OCI-LY7 (cell line): ENCODE measurements around the gene ARHGAP6. TPM values are rescaled to one million over a fixed set of nuclear protein-coding genes. Genes with fewer than 3 reads are reported as not detected.

Experiments used
- BruUV-seq: library from RNA; stranded (reverse); fragments of 400-500 nt; replicated peaks from 2 replicates; lab custom pipeline; 2021; lab: Mats Ljungman, UMichigan
- CTCF ChIA-PET: fragments of 300-600 bp; sonication (Branson Sonifier 250); formaldehyde crosslinking; loops from one replicate; lab custom pipeline; 2022; ENCODE audit warnings: antibody characterized with exemption; ENCODE audit not compliant: unreplicated experiment; lab: Charles Lee
- POLR2A ChIA-PET: fragments of 300-600 bp; sonication (Branson Sonifier 250); formaldehyde crosslinking; loops from one replicate; lab custom pipeline; 2022; ENCODE audit warnings: antibody characterized with exemption; lab: Charles Lee
- DNase-seq: peaks from one replicate; pipeline ENCODE4 v3.0.0-alpha.2; 2015; ENCODE audit warnings: low spot score
- H2AFZ ChIP-seq: fragments of 200-600 bp; sonication (generic), shearing (Covaris generic); 2 replicates; pipeline ENCODE4 v1.6.1; 2014; ENCODE audit warnings: mild to moderate bottlenecking, antibody characterized with exemption, low read length, moderate library complexity
- H3K27ac ChIP-seq: fragments of 200-600 bp; sonication (generic); 2 replicates; pipeline ENCODE4 v1.5.1; 2014; ENCODE audit warnings: mixed run types, low read depth, mild to moderate bottlenecking, moderate library complexity, low read length, inconsistent platforms; ENCODE audit not compliant: poor library complexity, severe bottlenecking
- H3K36me3 ChIP-seq: fragments of 200-600 bp; sonication (generic); 2 replicates; pipeline ENCODE4 v1.6.1; 2014; ENCODE audit warnings: mild to moderate bottlenecking, antibody characterized with exemption, low read length, moderate library complexity, mixed read lengths; ENCODE audit not compliant: insufficient read depth
- H3K4me1 ChIP-seq: fragments of 200-600 bp; sonication (generic); 2 replicates; pipeline ENCODE4 v1.5.1; 2014; ENCODE audit warnings: mild to moderate bottlenecking, low read length; ENCODE audit not compliant: insufficient read depth, poor library complexity, severe bottlenecking
- H3K4me2 ChIP-seq: fragments of 200-600 bp; sonication (generic); 2 replicates; pipeline ENCODE4 v1.6.1; 2014; ENCODE audit warnings: mild to moderate bottlenecking, low read length
- H3K4me3 ChIP-seq: fragments of 200-600 bp; sonication (generic); 2 replicates; pipeline ENCODE4 v1.5.1; 2014; ENCODE audit warnings: mild to moderate bottlenecking, low read depth, low read length; ENCODE audit not compliant: poor library complexity, severe bottlenecking
- H3K79me2 ChIP-seq: fragments of 200-600 bp; sonication (generic); 2 replicates; pipeline ENCODE4 v1.6.1; 2016; ENCODE audit warnings: low read depth, mild to moderate bottlenecking, low read length, moderate library complexity, mixed read lengths; ENCODE audit not compliant: insufficient read depth
- H3K9me2 ChIP-seq: fragments of 200-600 bp; sonication (generic); 2 replicates; pipeline ENCODE4 v1.6.1; 2016; ENCODE audit warnings: mild to moderate bottlenecking, low read length, mixed read lengths; ENCODE audit not compliant: insufficient read depth
- H3K9me3 ChIP-seq: fragments of 200-600 bp; sonication (generic); 2 replicates; pipeline ENCODE4 v1.6.1; 2014; ENCODE audit warnings: mild to moderate bottlenecking, mixed run types, low read length, mixed read lengths
- H4K20me1 ChIP-seq: fragments of 200-600 bp; sonication (generic); 2 replicates; pipeline ENCODE4 v1.6.1; 2014; ENCODE audit warnings: mild to moderate bottlenecking, antibody characterized with exemption, low read length, moderate library complexity, mixed read lengths; ENCODE audit not compliant: insufficient read depth
- CTCF ChIP-seq: fragments of 200-600 bp; sonication (generic); conservative IDR thresholded peaks from 2 replicates; pipeline ENCODE4 v1.5.1; 2014; ENCODE audit warnings: mild to moderate bottlenecking, antibody characterized with exemption, low read length, moderate library complexity, mixed read lengths
- EZH2phosphoT487 ChIP-seq: fragments of 200-600 bp; sonication (generic); IDR thresholded peaks from 2 replicates; pipeline ENCODE4 v1.6.1; 2018; ENCODE audit warnings: low read depth, borderline replicate concordance, mild to moderate bottlenecking, mixed run types, antibody characterized with exemption, low read length, moderate library complexity, mixed read lengths
- intact Hi-C: fragments of 100-400 bp; cut with micrococcal nuclease; formaldehyde crosslinking; loops from one replicate; pipeline ENCODE4 v1.10.0; 2022; ENCODE audit not compliant: unreplicated experiment
- total RNA-seq, 2 experiments: library from RNA; depleted of rRNA in 1 of 2; stranded (reverse); fragments of >200 nt in 1 of 2; shearing (Covaris generic) in 1 of 2; gene quantifications; 2 replicates each; pipeline ENCODE4 v1.2.3, GENCODE V29; 2014 to 2022

The ARHGAP6 gene
- total RNA-seq, 2 experiments from 2014 or later = not detected

GRCh38 chrX:11103751-11104150 lies 562.0 kb downstream of the ARHGAP6 start:
- no peak overlapping the region for H3K4me3 ChIP-seq
- no TSS peak for BruUV-seq
- H3K79me2 ChIP-seq = no peaks in the 10 kb centered on the region
- no peaks in the 10 kb centered on the region for H3K4me1 ChIP-seq
- H3K9me3 ChIP-seq = no peaks in the 10 kb centered on the region
- no peak overlapping the region for H3K27ac ChIP-seq
- no peaks in the 10 kb centered on the region for H4K20me1 ChIP-seq
- ChIA-PET CTCF (no interaction called here), POLR2A (no interaction called here)
- TF ChIP-seq EZH2phosphoT487 (no peak), CTCF (no peak)
- no peak overlapping the region for H2AFZ ChIP-seq
- no peak overlapping the region for H3K4me2 ChIP-seq
- H3K9me2 ChIP-seq = no peaks in the 10 kb centered on the region
- no peak for DNase-seq
- H3K36me3 ChIP-seq = peaks cover 5% of the 10 kb centered on the region; the same call in 1 of the 2 replicates
- intact Hi-C loops = no loop called here

GRCh38 chrX:11103006-11103405 lies 562.7 kb downstream of the ARHGAP6 start:
- H2AFZ ChIP-seq = no peak overlapping the region
- H4K20me1 ChIP-seq = no peaks in the 10 kb centered on the region
- H3K27ac ChIP-seq = no peak overlapping the region
- H3K4me3 ChIP-seq = no peak overlapping the region
- no TSS peak for BruUV-seq
- no peaks in the 10 kb centered on the region for H3K4me1 ChIP-seq
- POLR2A ChIA-PET = no interaction called here
- CTCF ChIA-PET = no interaction called here
- intact Hi-C loops = no loop called here
- peaks cover 5% of the 10 kb centered on the region; the same call in 1 of the 2 replicates for H3K36me3 ChIP-seq
- no peak overlapping the region for H3K4me2 ChIP-seq
- TF ChIP-seq CTCF (no peak), EZH2phosphoT487 (no peak)
- no peaks in the 10 kb centered on the region for H3K9me3 ChIP-seq
- no peak for DNase-seq
- no peaks in the 10 kb centered on the region for H3K79me2 ChIP-seq
- H3K9me2 ChIP-seq = no peaks in the 10 kb centered on the region

- Histone ChIP-seq H3K9me2 (no peaks in the 10 kb centered on the region), H3K4me1 (no peaks in the 10 kb centered on the region), H3K36me3 (no peaks in the 10 kb centered on the region), H2AFZ (no peak overlapping the region), H3K4me3 (no peak overlapping the region), H3K4me2 (no peak overlapping the region), H3K9me3 (no peaks in the 10 kb centered on the region), H4K20me1 (no peaks in the 10 kb centered on the region), H3K79me2 (no peaks in the 10 kb centered on the region), H3K27ac (no peak overlapping the region)
- no peak for TF ChIP-seq EZH2phosphoT487
- TF ChIP-seq CTCF = peak; percentile 57
- CTCF ChIA-PET = no interaction called here
- no TSS peak for BruUV-seq
- no peak for DNase-seq
- POLR2A ChIA-PET = no interaction called here
- intact Hi-C loops = no loop called here
Observed at GRCh38 chrX:11100281-11101035, 565.3 kb downstream of the ARHGAP6 start.
